ENCODE data around the gene NDUFV1. TPM values are rescaled to one million over a fixed set of nuclear protein-coding genes. Genes with fewer than 3 reads are reported as not detected.

Gene NDUFV1
- total RNA-seq, 2 experiments from 2014 or later: 250 to 258 TPM

GRCh38 chr11:67645521-67646461, 39.1 kb downstream of the NDUFV1 start:
- POLR2A ChIA-PET: interaction anchor here (0.6 to 2.3 kb wide), 4 partner anchors 12 to 124 kb away, joined by 3 to 8 read pairs (median 5); partner anchors contain the start of gene NUDT8
- peaks cover 1% of the 10 kb centered on the region for H3K36me3 Mint-ChIP-seq (ENCODE audit: low read depth)
- no peaks in the 10 kb centered on the region for H3K9me3 Mint-ChIP-seq (ENCODE audit: insufficient read depth)
- peak overlapping the region; percentile 83 for H3K27ac Mint-ChIP-seq
- CTCF ChIA-PET: interaction anchor here (1.3 to 8.3 kb wide), 4 partner anchors 11 to 32 kb away, joined by 3 to 111 read pairs (median 44); partner anchors contain the start of gene NUDT8
- H3K4me1 Mint-ChIP-seq (ENCODE audit: low read depth): peaks cover 57% of the 10 kb centered on the region
- H3K27me3 Mint-ChIP-seq (ENCODE audit: low read depth): no peaks in the 10 kb centered on the region
- peak overlapping the region; percentile 47 for H3K4me3 Mint-ChIP-seq
- no peak for ATAC-seq
- DNase-seq: no peak

GRCh38 chr11:67646535-67647336, 40.0 kb downstream of the NDUFV1 start:
- ATAC-seq (peak; percentile 31), DNase-seq (peak; percentile 79)
- H3K4me3 Mint-ChIP-seq: peak overlapping the region; percentile 47
- CTCF ChIA-PET: interaction anchor here (1.1 to 8.3 kb wide), 6 partner anchors 8 to 64 kb away, joined by 3 to 111 read pairs (median 5); partner anchors contain the start of gene NUDT8
- H3K9me3 Mint-ChIP-seq (ENCODE audit: insufficient read depth): no peaks in the 10 kb centered on the region
- H3K36me3 Mint-ChIP-seq (ENCODE audit: low read depth): peaks cover 1% of the 10 kb centered on the region
- peaks cover 60% of the 10 kb centered on the region for H3K4me1 Mint-ChIP-seq (ENCODE audit: low read depth)
- H3K27me3 Mint-ChIP-seq (ENCODE audit: low read depth): no peaks in the 10 kb centered on the region
- H3K27ac Mint-ChIP-seq: peak overlapping the region; percentile 83
- POLR2A ChIA-PET: interaction anchor here (0.6 to 2.3 kb wide), 5 partner anchors 11 to 125 kb away, joined by 3 to 8 read pairs (median 4); partner anchors contain the start of gene NUDT8

GRCh38 chr11:67647471-67647870, 40.7 kb downstream of the NDUFV1 start:
- CTCF ChIA-PET: interaction anchor here (1.1 to 8.3 kb wide), 6 partner anchors 9 to 65 kb away, joined by 3 to 111 read pairs (median 5); partner anchors contain the start of gene NUDT8

GRCh38 chr11:67648140-67648795, 41.5 kb downstream of the NDUFV1 start:
- ChIA-PET POLR2A (interaction anchor here (1.0 to 1.3 kb wide), 3 partner anchors 13 to 34 kb away, joined by 3 to 4 read pairs (median 3); no protein-coding TSS in a partner anchor), CTCF (interaction anchor here (1.1 to 8.3 kb wide), 9 partner anchors 8 to 66 kb away, joined by 3 to 111 read pairs (median 4); partner anchors contain the start of gene NUDT8)
- Mint-ChIP-seq H3K9me3 (ENCODE audit: insufficient read depth) (no peaks in the 10 kb centered on the region), H3K36me3 (ENCODE audit: low read depth) (peaks cover 1% of the 10 kb centered on the region), H3K27me3 (ENCODE audit: low read depth) (no peaks in the 10 kb centered on the region), H3K27ac (peak overlapping the region; percentile 72), H3K4me1 (ENCODE audit: low read depth) (peaks cover 60% of the 10 kb centered on the region), H3K4me3 (no peak overlapping the region)
- ATAC-seq: peak; percentile 84
- peak; percentile 78 for DNase-seq

More at GRCh38 chr11:67647471-67647870, 40.7 kb downstream of the NDUFV1 start:
- peak overlapping the region; percentile 83 for H3K27ac Mint-ChIP-seq
- no peak overlapping the region for H3K4me3 Mint-ChIP-seq
- DNase-seq (no peak), ATAC-seq (no peak)
- H3K27me3 Mint-ChIP-seq (ENCODE audit: low read depth): no peaks in the 10 kb centered on the region
- H3K4me1 Mint-ChIP-seq (ENCODE audit: low read depth): peaks cover 60% of the 10 kb centered on the region
- H3K36me3 Mint-ChIP-seq (ENCODE audit: low read depth): peaks cover 1% of the 10 kb centered on the region
- H3K9me3 Mint-ChIP-seq (ENCODE audit: insufficient read depth): no peaks in the 10 kb centered on the region
- POLR2A ChIA-PET: interaction anchor here (0.9 to 1.8 kb wide), 4 partner anchors 13 to 33 kb away, joined by 3 to 7 read pairs (median 4); partner anchors contain the start of gene NUDT8

- POLR2A ChIA-PET: interaction anchor here (0.9 to 1.3 kb wide), 3 partner anchors 16 to 35 kb away, joined by 3 to 4 read pairs (median 3); no protein-coding TSS in a partner anchor
Observed at GRCh38 chr11:67648796-67649613, 42.3 kb downstream of the NDUFV1 start.

GRCh38 chr11:67649634-67650510, 43.1 kb downstream of the NDUFV1 start:
- peak overlapping the region; percentile 95 for H3K27ac Mint-ChIP-seq

More at GRCh38 chr11:67648796-67649613, 42.3 kb downstream of the NDUFV1 start:
- Mint-ChIP-seq H3K4me3 (peak overlapping the region; percentile 36), H3K4me1 (ENCODE audit: low read depth) (peaks cover 59% of the 10 kb centered on the region), H3K27ac (peak overlapping the region; percentile 95), H3K27me3 (ENCODE audit: low read depth) (no peaks in the 10 kb centered on the region), H3K9me3 (ENCODE audit: insufficient read depth) (no peaks in the 10 kb centered on the region), H3K36me3 (ENCODE audit: low read depth) (peaks cover 1% of the 10 kb centered on the region)
- peak; percentile 40 for DNase-seq
- ATAC-seq: no peak
- CTCF ChIA-PET: interaction anchor here (1.1 to 8.3 kb wide), 10 partner anchors 9 to 66 kb away, joined by 3 to 111 read pairs (median 4); partner anchors contain the start of gene NUDT8

GRCh38 chr11:67651976-67652781, 45.4 kb downstream of the NDUFV1 start:
- ChIA-PET POLR2A (interaction anchor here (0.7 kb wide), 1 partner anchor 215 kb away, joined by 3 read pairs; no protein-coding TSS in a partner anchor), CTCF (interaction anchor here (2.8 to 8.1 kb wide), 2 partner anchors 8 to 22 kb away, joined by 22 to 81 read pairs; partner anchors contain the start of gene NUDT8)
- H3K9me3 Mint-ChIP-seq (ENCODE audit: insufficient read depth): peaks cover 6% of the 10 kb centered on the region
- peaks cover 8% of the 10 kb centered on the region for H3K36me3 Mint-ChIP-seq (ENCODE audit: low read depth)
- ATAC-seq (no peak), DNase-seq (no peak)
- H3K4me1 Mint-ChIP-seq (ENCODE audit: low read depth): peaks cover 38% of the 10 kb centered on the region
- no peaks in the 10 kb centered on the region for H3K27me3 Mint-ChIP-seq (ENCODE audit: low read depth)
- H3K27ac Mint-ChIP-seq: no peak overlapping the region
- no peak overlapping the region for H3K4me3 Mint-ChIP-seq

More at GRCh38 chr11:67649634-67650510, 43.1 kb downstream of the NDUFV1 start:
- Mint-ChIP-seq H3K27me3 (ENCODE audit: low read depth) (no peaks in the 10 kb centered on the region), H3K4me1 (ENCODE audit: low read depth) (peaks cover 57% of the 10 kb centered on the region), H3K9me3 (ENCODE audit: insufficient read depth) (peaks cover 2% of the 10 kb centered on the region), H3K36me3 (ENCODE audit: low read depth) (peaks cover 1% of the 10 kb centered on the region), H3K4me3 (peak overlapping the region; percentile 76)
- ATAC-seq (peak; percentile 5), DNase-seq (peak; percentile 51)
- ChIA-PET POLR2A (interaction anchor here (0.9 kb wide), 1 partner anchor 17 kb away, joined by 3 read pairs; no protein-coding TSS in a partner anchor), CTCF (interaction anchor here (1.1 to 8.3 kb wide), 5 partner anchors 10 to 32 kb away, joined by 3 to 111 read pairs (median 5); partner anchors contain the start of genes NUDT8 and TBX10)

- no peak for ATAC-seq
- H3K27me3 Mint-ChIP-seq (ENCODE audit: low read depth): no peaks in the 10 kb centered on the region
- H3K9me3 Mint-ChIP-seq (ENCODE audit: insufficient read depth): peaks cover 6% of the 10 kb centered on the region
- no peak for DNase-seq
- CTCF ChIA-PET: interaction anchor here (2.8 kb wide), 1 partner anchor 23 kb away, joined by 22 read pairs; the partner anchor contains the start of gene NUDT8
- H3K36me3 Mint-ChIP-seq (ENCODE audit: low read depth): peaks cover 8% of the 10 kb centered on the region
- H3K4me3 Mint-ChIP-seq: no peak overlapping the region
- POLR2A ChIA-PET: no interaction called here
- H3K4me1 Mint-ChIP-seq (ENCODE audit: low read depth): peaks cover 29% of the 10 kb centered on the region
- H3K27ac Mint-ChIP-seq: no peak overlapping the region
Observed at GRCh38 chr11:67652965-67653845, 46.5 kb downstream of the NDUFV1 start.

Measured in activated CD8-positive, alpha-beta T cell treated with anti-CD3 and anti-CD28 coated beads, Interleukin-2, amount 10 ng/mL, durations not matched to agents 7 days and 5 days (primary cell).